Loucy (cell line): ENCODE results near the gene NCOA7.

Experiments used
- H2AFZ ChIP-seq: fragments of 200-600 bp; sonication (generic); 2 replicates; pipeline ENCODE4 v1.6.0; 2016; ENCODE audit warnings: antibody characterized with exemption, mild to moderate bottlenecking, low read length, moderate library complexity
- H3F3A ChIP-seq: fragments of 200-600 bp; 2 replicates; pipeline ENCODE4 v1.6.0; 2016; ENCODE audit warnings: antibody characterized with exemption, low read depth, mild to moderate bottlenecking
- H3K27me3 ChIP-seq: fragments of 200-600 bp; sonication (generic); 2 replicates; pipeline ENCODE4 v1.6.1; 2014; ENCODE audit warnings: low read length, mild to moderate bottlenecking; ENCODE audit not compliant: insufficient read depth, poor library complexity, severe bottlenecking
- H3K36me3 ChIP-seq: fragments of 200-600 bp; sonication (generic); 2 replicates; pipeline ENCODE4 v1.6.1; 2016; ENCODE audit warnings: low read length; ENCODE audit not compliant: insufficient read depth
- H3K4me1 ChIP-seq: fragments of 200-600 bp; sonication (generic); 2 replicates; pipeline ENCODE4 v1.5.1; 2014; ENCODE audit warnings: low read length, mild to moderate bottlenecking; ENCODE audit not compliant: insufficient read depth, poor library complexity, severe bottlenecking
- H3K4me2 ChIP-seq: fragments of 200-600 bp; sonication (generic); 2 replicates; pipeline ENCODE4 v1.6.0; 2014; ENCODE audit warnings: antibody characterized with exemption, low read length, low read depth, mild to moderate bottlenecking; ENCODE audit not compliant: poor library complexity, severe bottlenecking
- H3K4me3 ChIP-seq: fragments of 200-600 bp; sonication (generic); 2 replicates; pipeline ENCODE4 v1.5.1; 2014; ENCODE audit warnings: low read length, mild to moderate bottlenecking, mixed read lengths; ENCODE audit not compliant: poor library complexity, severe bottlenecking
- H3K79me2 ChIP-seq: fragments of 200-600 bp; sonication (generic); 2 replicates; pipeline ENCODE4 v1.6.1; 2014; ENCODE audit warnings: low read length; ENCODE audit not compliant: insufficient read depth
- H3K9ac ChIP-seq: fragments of 200-600 bp; sonication (generic); 2 replicates; pipeline ENCODE4 v1.6.0; 2014; ENCODE audit warnings: mild to moderate bottlenecking, low read depth, low read length, moderate library complexity; ENCODE audit not compliant: poor library complexity, severe bottlenecking
- H3K9me2 ChIP-seq: fragments of 200-600 bp; sonication (generic); replicated peaks from 2 replicates; pipeline ENCODE4 v1.6.1; 2016; ENCODE audit warnings: low read depth, low read length, mixed read lengths
- H3K9me3 ChIP-seq: fragments of 200-600 bp; sonication (generic); 2 replicates; pipeline ENCODE4 v1.6.1; 2014; ENCODE audit warnings: mild to moderate bottlenecking, antibody characterized with exemption, low read length, low read depth; ENCODE audit not compliant: insufficient read depth
- H4K20me1 ChIP-seq: fragments of 200-600 bp; sonication (generic); 2 replicates; pipeline ENCODE4 v1.6.0; 2014; ENCODE audit warnings: antibody characterized with exemption, low read length, mild to moderate bottlenecking; ENCODE audit not compliant: insufficient read depth, poor library complexity, severe bottlenecking
- CTCF ChIP-seq: fragments of 200-600 bp; sonication (generic); conservative IDR thresholded peaks from 2 replicates; pipeline ENCODE4 v1.5.1; 2014; ENCODE audit warnings: mild to moderate bottlenecking, antibody characterized with exemption, low read length
- EZH2phosphoT487 ChIP-seq: fragments of 200-600 bp; IDR thresholded peaks from 2 replicates; pipeline ENCODE4 v1.6.1; 2018; ENCODE audit warnings: antibody characterized with exemption, mild to moderate bottlenecking, moderate library complexity, borderline replicate concordance

NCOA7 gene

GRCh38 chr6:125868252-125868651 lies 77.5 kb downstream of the NCOA7 start:
- H2AFZ ChIP-seq, result no peak overlapping the region
- H3K4me1 ChIP-seq, result peaks cover 19% of the 10 kb centered on the region
- H3K9me3 ChIP-seq, result no peaks in the 10 kb centered on the region
- no peak overlapping the region for H3K9ac ChIP-seq
- H3K4me3 ChIP-seq, result no peak overlapping the region
- H3K9me2 ChIP-seq, result no peaks in the 10 kb centered on the region
- no peaks in the 10 kb centered on the region for H3K36me3 ChIP-seq
- H3K4me2 ChIP-seq, result no peak overlapping the region
- TF ChIP-seq CTCF, result no peak
- TF ChIP-seq EZH2phosphoT487, result no peak
- H3K27me3 ChIP-seq, result no peaks in the 10 kb centered on the region
- H3F3A ChIP-seq, result no peaks in the 10 kb centered on the region
- H3K79me2 ChIP-seq, result no peaks in the 10 kb centered on the region
- no peaks in the 10 kb centered on the region for H4K20me1 ChIP-seq

GRCh38 chr6:125868678-125869395 lies 78.1 kb downstream of the NCOA7 start:
- no peak overlapping the region for H3K4me3 ChIP-seq
- H4K20me1 ChIP-seq, result no peaks in the 10 kb centered on the region
- H3F3A ChIP-seq, result no peaks in the 10 kb centered on the region
- no peaks in the 10 kb centered on the region; the same call in 1 of the 2 replicates for H3K36me3 ChIP-seq
- H3K79me2 ChIP-seq, result no peaks in the 10 kb centered on the region
- peaks cover 19% of the 10 kb centered on the region for H3K4me1 ChIP-seq
- TF ChIP-seq CTCF (no peak), EZH2phosphoT487 (no peak)
- H3K27me3 ChIP-seq, result no peaks in the 10 kb centered on the region
- H3K4me2 ChIP-seq, result no peak overlapping the region
- H3K9me3 ChIP-seq, result no peaks in the 10 kb centered on the region
- H3K9me2 ChIP-seq, result no peaks in the 10 kb centered on the region
- no peak overlapping the region for H3K9ac ChIP-seq
- no peak overlapping the region for H2AFZ ChIP-seq

GRCh38 chr6:125869427-125869826 lies 78.7 kb downstream of the NCOA7 start:
- H3K36me3 ChIP-seq, result no peaks in the 10 kb centered on the region; the same call in 1 of the 2 replicates
- H3K9ac ChIP-seq, result no peak overlapping the region
- H4K20me1 ChIP-seq, result no peaks in the 10 kb centered on the region
- no peak for TF ChIP-seq EZH2phosphoT487
- no peaks in the 10 kb centered on the region for H3K27me3 ChIP-seq
- H3K79me2 ChIP-seq, result no peaks in the 10 kb centered on the region
- H2AFZ ChIP-seq, result no peak overlapping the region
- no peaks in the 10 kb centered on the region for H3K9me3 ChIP-seq
- H3K9me2 ChIP-seq, result no peaks in the 10 kb centered on the region
- no peak overlapping the region for H3K4me3 ChIP-seq
- peaks cover 19% of the 10 kb centered on the region for H3K4me1 ChIP-seq
- no peak overlapping the region for H3K4me2 ChIP-seq
- no peaks in the 10 kb centered on the region for H3F3A ChIP-seq

GRCh38 chr6:125871365-125871764 lies 80.6 kb downstream of the NCOA7 start:
- H3F3A ChIP-seq, result no peaks in the 10 kb centered on the region
- H3K4me3 ChIP-seq, result no peak overlapping the region
- peaks cover 17% of the 10 kb centered on the region for H3K36me3 ChIP-seq
- H3K9me3 ChIP-seq, result no peaks in the 10 kb centered on the region
- no peaks in the 10 kb centered on the region for H4K20me1 ChIP-seq
- no peak for TF ChIP-seq EZH2phosphoT487
- no peak for TF ChIP-seq CTCF
- H3K27me3 ChIP-seq, result no peaks in the 10 kb centered on the region
- H3K79me2 ChIP-seq, result no peaks in the 10 kb centered on the region
- no peak overlapping the region for H3K4me2 ChIP-seq
- H3K9me2 ChIP-seq, result no peaks in the 10 kb centered on the region
- H2AFZ ChIP-seq, result no peak overlapping the region
- no peak overlapping the region for H3K9ac ChIP-seq
- H3K4me1 ChIP-seq, result peaks cover 19% of the 10 kb centered on the region
